GM23338 (cell line): ENCODE results near the gene PHOSPHO1. TPM values are rescaled to one million over a fixed set of nuclear protein-coding genes. Genes with fewer than 3 reads are reported as not detected.
A peak's percentile ranks its signal among the peaks of the same experiment; 100 is the strongest.

Source experiments
- ATAC-seq: fragments of 200-7000 bp; cut with Tn5 transposase; 3 replicates; pipeline ENCODE4 v1.9.1; 2020
- DNase-seq: peaks from one replicate; pipeline ENCODE4 v3.0.0-alpha.2; 2015; ENCODE audit warnings: low spot score
- H2AFZ ChIP-seq: fragments of 200-600 bp; sonication (generic); 2 replicates; pipeline ENCODE4 v1.8.0; 2016; ENCODE audit warnings: antibody characterized with exemption, mild to moderate bottlenecking, moderate library complexity
- H3F3A ChIP-seq: fragments of 200-600 bp; sonication (generic); replicated peaks from 2 replicates; pipeline ENCODE4 v1.8.0; 2017; ENCODE audit warnings: antibody characterized with exemption, mixed run types, low read depth
- H3K27ac ChIP-seq: fragments of 200-600 bp; sonication (generic); 2 replicates; pipeline ENCODE4 v1.6.1; 2016; ENCODE audit warnings: low read depth
- H3K27me3 ChIP-seq: fragments of 200-600 bp; sonication (generic); 2 replicates; pipeline ENCODE4 v1.8.0; 2016; ENCODE audit warnings: mild to moderate bottlenecking, mixed run types, moderate library complexity; ENCODE audit not compliant: insufficient read depth
- H3K36me3 ChIP-seq: fragments of 200-600 bp; sonication (generic); 2 replicates; pipeline ENCODE4 v1.8.0; 2016; ENCODE audit warnings: mild to moderate bottlenecking; ENCODE audit not compliant: insufficient read depth
- H3K4me1 ChIP-seq: fragments of 200-600 bp; sonication (generic); 2 replicates; pipeline ENCODE4 v1.8.0; 2016; ENCODE audit warnings: mild to moderate bottlenecking, moderate library complexity; ENCODE audit not compliant: insufficient read depth
- H3K4me2 ChIP-seq: fragments of 200-600 bp; sonication (generic); 2 replicates; pipeline ENCODE4 v1.7.1; 2017; ENCODE audit warnings: mixed run types
- H3K4me3 ChIP-seq: fragments of 200-600 bp; sonication (generic); 2 replicates; pipeline ENCODE4 v1.6.1; 2016; ENCODE audit warnings: mixed run types
- H3K79me2 ChIP-seq: fragments of 200-600 bp; sonication (generic); replicated peaks from 2 replicates; pipeline ENCODE4 v1.8.0; 2017; ENCODE audit warnings: mild to moderate bottlenecking; ENCODE audit not compliant: insufficient read depth
- H3K9me2 ChIP-seq: fragments of 200-600 bp; sonication (generic); 2 replicates; pipeline ENCODE4 v1.8.0; 2017; ENCODE audit not compliant: insufficient read depth
- H4K20me1 ChIP-seq: fragments of 200-600 bp; sonication (generic); replicated peaks from 2 replicates; pipeline ENCODE4 v1.8.0; 2017; ENCODE audit warnings: mild to moderate bottlenecking; ENCODE audit not compliant: insufficient read depth
- H3K27ac Mint-ChIP-seq: 2 replicates; pipeline ENCODE4 v1.8.0; 2020; ENCODE audit warnings: inconsistent platforms, mild to moderate bottlenecking, moderate library complexity, mixed read lengths
- H3K27me3 Mint-ChIP-seq: 3 replicates; pipeline ENCODE4 v1.8.0; 2022; ENCODE audit warnings: low read depth, mild to moderate bottlenecking, moderate library complexity, mixed read lengths, inconsistent platforms; ENCODE audit not compliant: insufficient read depth, poor library complexity
- H3K36me3 Mint-ChIP-seq: 3 replicates; pipeline ENCODE4 v1.8.0; 2021; ENCODE audit warnings: low read depth, mild to moderate bottlenecking, inconsistent platforms, moderate library complexity, mixed read lengths
- H3K4me1 Mint-ChIP-seq: 3 replicates; pipeline ENCODE4 v1.8.0; 2020; ENCODE audit warnings: mild to moderate bottlenecking, inconsistent platforms, mixed read lengths
- H3K4me3 Mint-ChIP-seq: 3 replicates; pipeline ENCODE4 v1.8.0; 2021; ENCODE audit warnings: moderate library complexity, mild to moderate bottlenecking, inconsistent platforms, mixed read lengths
- H3K9me3 Mint-ChIP-seq: 3 replicates; pipeline ENCODE4 v1.8.0; 2020; ENCODE audit warnings: moderate library complexity, mild to moderate bottlenecking, inconsistent platforms, mixed read lengths
- CREB1 ChIP-seq: fragments of 250-450 bp; sonication (Bioruptor Pico); IDR thresholded peaks from 2 replicates; pipeline ENCODE4 v1.5.0; 2020; ENCODE audit warnings: low read depth, mild to moderate bottlenecking, moderate library complexity
- EZH2phosphoT487 ChIP-seq: fragments of 200-600 bp; sonication (generic); IDR thresholded peaks from one replicate; pipeline ENCODE4 v1.8.1; 2018; ENCODE audit warnings: antibody characterized with exemption; ENCODE audit not compliant: unreplicated experiment
- JUNB ChIP-seq: IDR thresholded peaks from one replicate; pipeline ENCODE4 v1.6.1; 2016; ENCODE audit warnings: antibody characterized with exemption; ENCODE audit not compliant: unreplicated experiment
- NANOG ChIP-seq: IDR thresholded peaks from 2 replicates; pipeline ENCODE4 v1.6.1; 2016; ENCODE audit warnings: antibody characterized with exemption, borderline replicate concordance
- POLR2AphosphoS5 ChIP-seq: IDR thresholded peaks from 2 replicates; pipeline ENCODE4 v1.6.1; 2016; ENCODE audit warnings: antibody characterized with exemption, low read depth
- ZNF114 ChIP-seq: fragments of 250-450 bp; sonication (Bioruptor Pico); IDR thresholded peaks from 2 replicates; pipeline ENCODE4 v1.5.0; 2020; ENCODE audit warnings: mild to moderate bottlenecking, moderate library complexity
- ZNF331 ChIP-seq: fragments of 250-450 bp; sonication (Bioruptor Pico); IDR thresholded peaks from 2 replicates; pipeline ENCODE4 v1.5.0; 2020; ENCODE audit warnings: low read depth, mild to moderate bottlenecking, moderate library complexity
- polyA plus RNA-seq: library from polyadenylated mRNA; unstranded; fragments of >200 nt; fragmentation: Nextera tagmentation; extraction: Ambion mirVana; gene quantifications from 2 replicates; pipeline ENCODE4 v1.2.1, GENCODE V29; 2016
- total RNA-seq: library from RNA; depleted of rRNA; stranded (reverse); fragments of >200 nt; shearing (Covaris generic); gene quantifications from 2 replicates; pipeline ENCODE4 v1.2.3, GENCODE V29; 2014
- TF ChIP-seq, protein P1 (sequence below): IDR thresholded peaks from 2 replicates; pipeline ENCODE4 v1.6.1; 2016; ENCODE audit warnings: antibody characterized with exemption
- TF ChIP-seq, protein P2 (sequence below), 2 experiments: fragments of 200-600 bp in 1 of 2; sonication (generic) in 1 of 2; conservative IDR thresholded peaks; 2 replicates each; pipeline versions ENCODE4 v1.5.1 to v1.6.1; 2016 to 2017; ENCODE audit warnings: antibody characterized with exemption in 2 of 2, low read depth in 2 of 2, mild to moderate bottlenecking in 2 of 2, moderate library complexity in 1 of 2

PHOSPHO1 gene
- total and polyA plus RNA-seq, 2 experiments from 2014 or later = 0.71 to 2.2 TPM

DNA sequence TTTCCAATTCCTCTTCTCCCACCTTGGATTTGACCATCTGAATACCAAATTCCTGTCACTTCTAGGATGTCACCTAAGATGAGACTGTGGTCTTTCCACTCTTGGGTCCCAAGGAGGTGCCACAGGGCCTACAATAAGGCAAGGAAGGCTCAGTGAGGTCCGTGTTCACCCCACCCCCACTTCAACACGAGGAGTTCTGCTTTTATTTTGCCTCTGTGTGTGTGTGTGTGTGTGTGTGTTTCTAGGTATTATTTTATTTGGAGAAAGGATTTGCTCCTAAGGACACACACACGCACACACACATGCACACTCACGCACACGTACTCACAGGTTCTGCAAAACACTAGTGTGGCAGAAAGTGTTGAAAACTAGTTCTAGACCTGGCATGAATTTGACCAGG is 24.5 kb upstream of the PHOSPHO1 start (continued):
- TF ChIP-seq, protein P1, sequence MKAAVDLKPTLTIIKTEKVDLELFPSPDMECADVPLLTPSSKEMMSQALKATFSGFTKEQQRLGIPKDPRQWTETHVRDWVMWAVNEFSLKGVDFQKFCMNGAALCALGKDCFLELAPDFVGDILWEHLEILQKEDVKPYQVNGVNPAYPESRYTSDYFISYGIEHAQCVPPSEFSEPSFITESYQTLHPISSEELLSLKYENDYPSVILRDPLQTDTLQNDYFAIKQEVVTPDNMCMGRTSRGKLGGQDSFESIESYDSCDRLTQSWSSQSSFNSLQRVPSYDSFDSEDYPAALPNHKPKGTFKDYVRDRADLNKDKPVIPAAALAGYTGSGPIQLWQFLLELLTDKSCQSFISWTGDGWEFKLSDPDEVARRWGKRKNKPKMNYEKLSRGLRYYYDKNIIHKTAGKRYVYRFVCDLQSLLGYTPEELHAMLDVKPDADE = no peak
- no peak for TF ChIP-seq ZNF114
- no peak for TF ChIP-seq CREB1 (CRISPR knock-in tag)
- TF ChIP-seq, protein P2, sequence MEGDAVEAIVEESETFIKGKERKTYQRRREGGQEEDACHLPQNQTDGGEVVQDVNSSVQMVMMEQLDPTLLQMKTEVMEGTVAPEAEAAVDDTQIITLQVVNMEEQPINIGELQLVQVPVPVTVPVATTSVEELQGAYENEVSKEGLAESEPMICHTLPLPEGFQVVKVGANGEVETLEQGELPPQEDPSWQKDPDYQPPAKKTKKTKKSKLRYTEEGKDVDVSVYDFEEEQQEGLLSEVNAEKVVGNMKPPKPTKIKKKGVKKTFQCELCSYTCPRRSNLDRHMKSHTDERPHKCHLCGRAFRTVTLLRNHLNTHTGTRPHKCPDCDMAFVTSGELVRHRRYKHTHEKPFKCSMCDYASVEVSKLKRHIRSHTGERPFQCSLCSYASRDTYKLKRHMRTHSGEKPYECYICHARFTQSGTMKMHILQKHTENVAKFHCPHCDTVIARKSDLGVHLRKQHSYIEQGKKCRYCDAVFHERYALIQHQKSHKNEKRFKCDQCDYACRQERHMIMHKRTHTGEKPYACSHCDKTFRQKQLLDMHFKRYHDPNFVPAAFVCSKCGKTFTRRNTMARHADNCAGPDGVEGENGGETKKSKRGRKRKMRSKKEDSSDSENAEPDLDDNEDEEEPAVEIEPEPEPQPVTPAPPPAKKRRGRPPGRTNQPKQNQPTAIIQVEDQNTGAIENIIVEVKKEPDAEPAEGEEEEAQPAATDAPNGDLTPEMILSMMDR (conservative IDR thresholded peaks at IDR 0.05; ENCODE audit: low read depth in 2 of 2) = no peak
- no peak for TF ChIP-seq JUNB

DNA sequence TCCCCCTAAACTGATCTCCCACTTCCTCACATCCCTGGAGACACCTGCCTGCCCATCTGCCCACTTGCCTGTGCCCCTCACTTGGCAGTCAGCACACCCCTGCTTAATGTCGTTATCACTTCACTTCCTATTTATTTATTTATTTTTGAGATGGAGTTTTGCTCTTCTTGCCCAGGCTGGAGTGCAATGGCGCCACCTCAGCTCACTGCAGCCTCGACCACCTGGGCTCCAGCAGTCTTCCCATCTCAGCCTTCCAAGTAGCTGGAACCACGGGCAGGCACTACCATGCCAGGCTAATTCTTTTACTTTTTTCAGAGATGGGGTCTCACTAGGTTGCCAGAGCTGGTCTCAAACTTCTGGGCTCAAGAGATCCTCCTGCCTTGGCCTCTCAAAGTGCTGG is 23.5 kb upstream of the PHOSPHO1 start:
- Histone ChIP-seq H3K4me1 (no peaks in the 10 kb centered on the region), H3K27ac (no peak overlapping the region), H3K27me3 (no peaks in the 10 kb centered on the region; the same call in 1 of the 2 replicates), H3K79me2 (no peaks in the 10 kb centered on the region), H4K20me1 (no peaks in the 10 kb centered on the region), H3F3A (no peaks in the 10 kb centered on the region), H3K9me2 (no peaks in the 10 kb centered on the region), H3K4me2 (no peak overlapping the region), H3K4me3 (no peak overlapping the region), H3K36me3 (no peaks in the 10 kb centered on the region), H2AFZ (peak overlapping the region; percentile 40; the same call in 1 of the 2 replicates)
- DNase-seq (no peak), ATAC-seq (peak; percentile 66)
- no peak overlapping the region for H3K27ac Mint-ChIP-seq
- no peak for TF ChIP-seq NANOG
- TF ChIP-seq JUNB = no peak
- TF ChIP-seq ZNF114 = no peak
- no peak for TF ChIP-seq EZH2phosphoT487
- TF ChIP-seq POLR2AphosphoS5 = no peak
- no peak for TF ChIP-seq CREB1 (CRISPR knock-in tag)
- no peak for TF ChIP-seq ZNF331
- TF ChIP-seq, protein P2 (conservative IDR thresholded peaks at IDR 0.05; ENCODE audit: low read depth in 2 of 2) = peak; percentile 25 to 52
- H3K36me3 Mint-ChIP-seq = no peaks in the 10 kb centered on the region
- H3K27me3 Mint-ChIP-seq = peaks cover 10% of the 10 kb centered on the region
- no peaks in the 10 kb centered on the region; the same call in 2 of the 3 replicates for H3K9me3 Mint-ChIP-seq
- H3K4me1 Mint-ChIP-seq = peaks cover 3% of the 10 kb centered on the region; the same call in 1 of the 3 replicates
- no peak overlapping the region for H3K4me3 Mint-ChIP-seq
